ENCODE data around the gene NCOR2. TPM values are rescaled to one million over a fixed set of nuclear protein-coding genes. Genes with fewer than 3 reads are reported as not detected.

Gene NCOR2
- total RNA-seq, 2 donors from 2014 or later = 185 to 207 TPM

DNA sequence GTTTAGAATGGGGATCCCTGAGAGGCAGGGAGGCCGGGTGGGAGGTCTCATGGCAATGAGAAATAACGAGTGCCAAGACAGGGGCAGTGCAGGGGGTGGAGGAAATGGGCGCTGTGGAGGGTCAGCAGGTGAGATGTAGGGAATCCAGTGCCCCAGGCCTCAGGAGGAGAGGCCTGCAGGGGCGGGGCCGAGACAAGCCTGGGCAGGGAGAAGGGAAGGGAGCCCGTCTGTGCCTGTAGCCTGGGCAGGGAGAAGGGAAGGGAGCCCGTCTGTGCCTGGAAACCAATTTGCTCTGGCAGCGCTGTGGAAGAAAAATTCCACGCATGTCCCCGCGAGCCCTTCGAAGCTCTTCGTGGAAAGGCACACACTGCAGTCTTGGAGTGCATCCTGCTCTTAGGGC lies 10.6 kb upstream of the NCOR2 start:
- Histone ChIP-seq H3K9ac (ENCODE audit: extremely low read depth, low read length, poor library complexity, severe bottlenecking) (no peak overlapping the region), H3K4me3 (ENCODE audit: low read length) (no peak overlapping the region), H3K27ac (ENCODE audit: low read depth, low read length) (no peak overlapping the region), H3K27me3 (ENCODE audit: control insufficient read depth, insufficient read depth, low read length, poor library complexity, severe bottlenecking) (no peaks in the 10 kb centered on the region), H3K4me1 (ENCODE audit: control insufficient read depth, insufficient read depth, low read length) (peaks cover 5% of the 10 kb centered on the region), H3K9me3 (ENCODE audit: control insufficient read depth, low read length) (no peaks in the 10 kb centered on the region), H3K36me3 (ENCODE audit: control insufficient read depth, insufficient read depth, low read length) (no peaks in the 10 kb centered on the region)
- Mint-ChIP-seq H3K4me1 (peaks cover 11% of the 10 kb centered on the region), H3K4me3 (no peak overlapping the region), H3K9me3 (peaks cover 15% of the 10 kb centered on the region), H3K27ac (no peak overlapping the region), H3K36me3 (ENCODE audit: low read depth) (no peaks in the 10 kb centered on the region), H3K27me3 (ENCODE audit: insufficient read depth) (no peaks in the 10 kb centered on the region)
- TF ChIP-seq, protein P1, sequence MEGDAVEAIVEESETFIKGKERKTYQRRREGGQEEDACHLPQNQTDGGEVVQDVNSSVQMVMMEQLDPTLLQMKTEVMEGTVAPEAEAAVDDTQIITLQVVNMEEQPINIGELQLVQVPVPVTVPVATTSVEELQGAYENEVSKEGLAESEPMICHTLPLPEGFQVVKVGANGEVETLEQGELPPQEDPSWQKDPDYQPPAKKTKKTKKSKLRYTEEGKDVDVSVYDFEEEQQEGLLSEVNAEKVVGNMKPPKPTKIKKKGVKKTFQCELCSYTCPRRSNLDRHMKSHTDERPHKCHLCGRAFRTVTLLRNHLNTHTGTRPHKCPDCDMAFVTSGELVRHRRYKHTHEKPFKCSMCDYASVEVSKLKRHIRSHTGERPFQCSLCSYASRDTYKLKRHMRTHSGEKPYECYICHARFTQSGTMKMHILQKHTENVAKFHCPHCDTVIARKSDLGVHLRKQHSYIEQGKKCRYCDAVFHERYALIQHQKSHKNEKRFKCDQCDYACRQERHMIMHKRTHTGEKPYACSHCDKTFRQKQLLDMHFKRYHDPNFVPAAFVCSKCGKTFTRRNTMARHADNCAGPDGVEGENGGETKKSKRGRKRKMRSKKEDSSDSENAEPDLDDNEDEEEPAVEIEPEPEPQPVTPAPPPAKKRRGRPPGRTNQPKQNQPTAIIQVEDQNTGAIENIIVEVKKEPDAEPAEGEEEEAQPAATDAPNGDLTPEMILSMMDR (conservative IDR thresholded peaks at IDR 0.05) = no peak
- DNase-seq = no peak
- WGBS, 2 experiments (ENCODE audit: insufficient coverage in 1 of 2, insufficient read length in 1 of 2) = 92 to 93% methylated on average over 11 to 13 of the region's 13 CpGs

DNA sequence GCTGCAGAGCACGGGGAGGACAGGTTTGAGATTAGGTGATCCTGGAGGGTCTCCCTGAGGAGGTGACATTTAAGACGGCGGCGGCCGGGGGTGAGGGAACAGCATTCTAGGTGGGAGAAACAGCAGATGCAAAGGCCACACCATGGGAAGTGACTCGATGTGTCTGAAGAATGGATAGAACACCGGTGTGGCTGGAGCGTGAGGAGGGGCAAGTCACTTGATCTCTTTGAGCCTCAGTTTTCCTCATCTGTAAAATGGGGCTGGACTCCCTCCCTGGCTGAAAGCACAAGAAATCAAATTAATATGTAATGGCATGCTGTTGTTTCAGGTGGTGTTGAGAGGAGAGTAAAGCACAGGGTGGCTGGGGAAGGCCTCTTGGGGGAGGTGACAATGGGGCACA lies 10.0 kb upstream of the NCOR2 start:
- H3K27me3 Mint-ChIP-seq (ENCODE audit: insufficient read depth) = no peaks in the 10 kb centered on the region
- H3K4me1 Mint-ChIP-seq = peaks cover 13% of the 10 kb centered on the region
- TF ChIP-seq, protein P1 (conservative IDR thresholded peaks at IDR 0.05) = no peak
- DNase-seq = no peak
- Histone ChIP-seq H3K36me3 (ENCODE audit: control insufficient read depth, insufficient read depth, low read length) (no peaks in the 10 kb centered on the region), H3K27ac (ENCODE audit: low read depth, low read length) (no peak overlapping the region), H3K9ac (ENCODE audit: extremely low read depth, low read length, poor library complexity, severe bottlenecking) (no peak overlapping the region), H3K4me1 (ENCODE audit: control insufficient read depth, insufficient read depth, low read length) (peaks cover 5% of the 10 kb centered on the region), H3K9me3 (ENCODE audit: control insufficient read depth, low read length) (no peaks in the 10 kb centered on the region), H3K27me3 (ENCODE audit: control insufficient read depth, insufficient read depth, low read length, poor library complexity, severe bottlenecking) (no peaks in the 10 kb centered on the region), H3K4me3 (ENCODE audit: low read length) (no peak overlapping the region)
- H3K4me3 Mint-ChIP-seq = no peak overlapping the region
- no peak overlapping the region for H3K27ac Mint-ChIP-seq
- 95 to 97% methylated on average over 8 of the region's 8 CpGs for WGBS, 2 experiments (ENCODE audit: insufficient coverage in 1 of 2, insufficient read length in 1 of 2)
- no peaks in the 10 kb centered on the region for H3K36me3 Mint-ChIP-seq (ENCODE audit: low read depth)
- H3K9me3 Mint-ChIP-seq = peaks cover 15% of the 10 kb centered on the region

DNA sequence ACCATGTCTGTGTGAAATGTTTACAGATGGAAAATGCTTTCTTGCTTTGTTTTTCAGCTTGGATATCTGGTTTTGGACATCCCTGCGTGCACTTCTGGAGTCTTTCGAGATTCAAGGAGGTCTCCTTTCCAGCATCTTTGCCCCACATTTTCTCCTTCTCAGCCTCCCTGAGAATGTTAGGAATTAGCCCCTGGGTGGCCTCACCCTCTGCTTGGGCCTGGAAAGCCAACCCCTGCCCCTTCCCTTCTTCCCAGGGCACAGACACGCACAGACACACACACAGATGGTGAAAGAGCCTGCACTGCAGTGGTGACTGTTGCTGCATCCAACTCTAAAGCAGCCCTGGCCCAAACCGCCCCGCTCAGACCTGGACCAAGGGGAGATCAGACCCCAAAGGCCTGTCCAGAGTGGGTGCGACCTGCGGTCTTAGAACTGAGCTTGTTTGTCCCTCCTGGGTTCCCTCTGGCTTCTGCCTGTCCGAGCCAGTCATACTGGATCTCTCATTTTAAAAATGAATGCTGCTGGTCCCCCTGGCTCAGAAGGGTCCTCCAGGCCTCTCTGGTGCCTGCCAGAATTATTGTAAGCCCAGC lies 8.7 kb upstream of the NCOR2 start:
- Mint-ChIP-seq H3K4me1 (peaks cover 13% of the 10 kb centered on the region), H3K27ac (no peak overlapping the region)
- DNase-seq = no peak

More for the DNA sequence above, 8.7 kb upstream of the NCOR2 start:
- Histone ChIP-seq H3K9ac (ENCODE audit: extremely low read depth, low read length, poor library complexity, severe bottlenecking) (no peak overlapping the region), H3K36me3 (ENCODE audit: control insufficient read depth, insufficient read depth, low read length) (no peaks in the 10 kb centered on the region), H3K4me3 (ENCODE audit: low read length) (no peak overlapping the region), H3K27me3 (ENCODE audit: control insufficient read depth, insufficient read depth, low read length, poor library complexity, severe bottlenecking) (no peaks in the 10 kb centered on the region), H3K4me1 (ENCODE audit: control insufficient read depth, insufficient read depth, low read length) (peaks cover 5% of the 10 kb centered on the region), H3K9me3 (ENCODE audit: control insufficient read depth, low read length) (no peaks in the 10 kb centered on the region), H3K27ac (ENCODE audit: low read depth, low read length) (no peak overlapping the region)
- Mint-ChIP-seq H3K27me3 (ENCODE audit: insufficient read depth) (no peaks in the 10 kb centered on the region), H3K36me3 (ENCODE audit: low read depth) (no peaks in the 10 kb centered on the region), H3K9me3 (peaks cover 15% of the 10 kb centered on the region), H3K4me3 (no peak overlapping the region)
- WGBS, 2 experiments (ENCODE audit: insufficient coverage in 1 of 2, insufficient read length in 1 of 2) = 93% methylated on average over 5 to 8 of the region's 8 CpGs
- TF ChIP-seq, protein P1 (conservative IDR thresholded peaks at IDR 0.05) = no peak
